ENCODE results near the gene GALNT8. TPM values are rescaled to one million over a fixed set of nuclear protein-coding genes. Genes with fewer than 3 reads are reported as not detected.
"Not testable (repeated sequence)": the region's sequence is repeated elsewhere in the genome, so short reads cannot be mapped to it uniquely, and the experiment has no call there.

The GALNT8 gene
- total RNA-seq, 2 experiments from 2014 or later: 0.97 to 1.3 TPM

DNA sequence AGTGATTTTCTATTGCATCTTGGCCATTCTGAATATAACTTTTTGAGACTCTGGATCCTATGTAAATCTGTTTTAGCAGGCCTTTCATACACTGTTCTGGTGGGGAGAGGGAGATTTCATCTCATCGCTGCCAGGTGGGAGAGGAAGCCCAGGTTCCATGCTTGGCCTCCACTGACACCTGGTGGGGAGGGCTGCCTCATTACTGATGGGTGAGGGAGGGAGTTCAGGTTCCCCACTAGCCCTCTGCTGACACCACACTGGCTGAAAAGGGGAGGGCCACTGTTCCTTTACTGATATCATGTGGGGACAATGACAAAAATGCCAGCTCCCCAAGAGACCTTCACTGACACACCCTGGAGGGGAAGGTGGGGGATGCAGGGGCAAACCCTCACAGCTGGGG lies 2.4 kb upstream of the GALNT8 start:
- intact Hi-C loops (cut with micrococcal nuclease): no loop called here
- Mint-ChIP-seq H3K36me3 (no peaks in the 10 kb centered on the region), H3K27me3 (peaks cover 20% of the 10 kb centered on the region), H3K4me3 (no peak overlapping the region), H3K27ac (no peak overlapping the region), H3K4me1 (ENCODE audit: low read depth) (no peaks in the 10 kb centered on the region), H3K9me3 (no peaks in the 10 kb centered on the region)
- ChIA-PET POLR2A (no interaction called here), CTCF (no interaction called here)
- no peak for DNase-seq

DNA sequence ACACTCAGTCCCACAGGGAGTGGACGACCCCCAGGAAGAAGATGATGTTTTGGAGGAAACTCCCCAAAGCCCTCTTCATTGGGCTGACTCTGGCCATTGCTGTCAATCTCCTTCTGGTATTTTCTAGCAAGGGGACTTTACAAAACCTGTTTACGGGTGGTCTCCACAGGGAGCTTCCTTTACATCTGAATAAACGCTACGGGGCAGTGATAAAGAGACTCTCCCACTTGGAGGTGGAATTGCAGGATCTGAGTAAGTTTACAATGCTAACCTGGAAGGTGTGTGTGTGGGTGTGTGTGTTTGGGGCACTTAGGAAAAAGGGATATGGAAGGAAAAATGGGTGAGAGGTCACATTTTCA lies 416 bp downstream of the GALNT8 start:
- CTCF ChIA-PET: no interaction called here
- Mint-ChIP-seq H3K4me3 (no peak overlapping the region), H3K27ac (no peak overlapping the region), H3K27me3 (peaks cover 18% of the 10 kb centered on the region), H3K9me3 (no peaks in the 10 kb centered on the region), H3K4me1 (ENCODE audit: low read depth) (no peaks in the 10 kb centered on the region), H3K36me3 (no peaks in the 10 kb centered on the region)
- intact Hi-C loops (cut with micrococcal nuclease): no loop called here
- DNase-seq: no peak
- POLR2A ChIA-PET: no interaction called here

DNA sequence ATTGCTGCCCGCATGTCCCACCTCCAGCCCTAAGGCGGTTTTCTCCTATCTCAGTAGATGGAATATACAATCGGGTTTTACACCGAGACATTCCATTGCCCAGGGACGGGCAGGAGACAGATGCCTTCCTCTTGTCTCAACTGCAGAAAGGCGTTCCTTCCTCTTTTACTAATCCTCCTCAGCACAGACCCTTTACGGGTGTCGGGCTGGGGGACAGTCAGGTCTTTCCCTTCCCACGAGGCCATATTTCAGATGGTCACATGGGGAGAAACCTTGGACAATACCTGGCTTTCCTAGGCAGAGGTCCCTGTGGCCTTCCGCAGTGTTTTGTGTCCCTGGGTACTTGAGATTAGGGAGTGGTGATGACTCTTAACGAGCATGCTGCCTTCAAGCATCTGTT lies 1.4 kb downstream of the GALNT8 start:
- H3K4me3 Mint-ChIP-seq; CTCF ChIA-PET; H3K36me3 Mint-ChIP-seq; DNase-seq; H3K4me1 Mint-ChIP-seq (ENCODE audit: low read depth); intact Hi-C loops (cut with micrococcal nuclease); H3K27ac Mint-ChIP-seq; H3K9me3 Mint-ChIP-seq; POLR2A ChIA-PET: not testable (repeated sequence)
- H3K27me3 Mint-ChIP-seq: peaks cover 18% of the 10 kb centered on the region

DNA sequence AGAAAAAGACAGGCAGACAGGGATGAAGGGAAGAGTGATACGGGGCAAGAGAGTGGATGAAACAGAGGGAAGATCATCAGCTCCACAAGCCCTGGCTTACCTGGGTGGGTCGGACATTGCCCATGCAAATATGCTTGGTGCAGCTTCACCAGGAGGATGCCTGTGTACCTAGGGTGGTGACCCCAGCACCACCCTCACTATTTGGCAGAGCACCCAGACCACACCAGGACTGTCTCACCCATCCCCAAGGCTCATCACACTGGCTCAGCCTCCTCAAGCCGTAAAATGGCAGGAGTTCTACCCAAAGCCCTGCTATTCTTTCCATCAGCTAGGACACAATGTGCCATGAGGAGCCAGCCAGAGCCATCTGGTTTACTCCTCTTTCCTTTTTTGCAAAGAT lies 3.0 kb downstream of the GALNT8 start:
- POLR2A ChIA-PET: no interaction called here
- CTCF ChIA-PET: no interaction called here

DNA sequence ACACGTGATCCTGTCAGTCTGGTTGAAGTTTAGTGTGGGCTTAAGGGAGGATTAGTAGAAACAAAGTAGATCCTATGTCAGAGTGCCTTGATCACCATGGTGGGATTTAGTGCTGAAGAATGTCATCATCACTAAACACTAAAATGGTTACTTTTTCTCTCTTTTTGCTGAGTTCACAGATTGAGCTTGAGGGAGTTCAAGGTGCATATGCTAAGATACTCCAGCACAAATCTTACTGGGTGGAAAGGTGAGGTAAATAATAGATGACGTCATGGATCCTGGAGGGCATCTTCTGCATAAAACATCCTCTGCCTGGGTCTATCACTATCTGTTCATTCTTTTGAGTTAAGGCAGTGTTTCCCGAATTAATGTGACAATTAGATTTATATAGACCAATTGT lies 4.9 kb downstream of the GALNT8 start:
- H3K27ac Mint-ChIP-seq: no peak overlapping the region
- no peaks in the 10 kb centered on the region for H3K9me3 Mint-ChIP-seq
- H3K4me3 Mint-ChIP-seq: no peak overlapping the region
- intact Hi-C loops (cut with micrococcal nuclease): no loop called here
- no peaks in the 10 kb centered on the region for H3K36me3 Mint-ChIP-seq
- ChIA-PET POLR2A (no interaction called here), CTCF (no interaction called here)
- peaks cover 14% of the 10 kb centered on the region for H3K27me3 Mint-ChIP-seq
- no peak for DNase-seq
- no peaks in the 10 kb centered on the region for H3K4me1 Mint-ChIP-seq (ENCODE audit: low read depth)

More for the DNA sequence above, 3.0 kb downstream of the GALNT8 start:
- H3K27me3 Mint-ChIP-seq: peaks cover 18% of the 10 kb centered on the region
- DNase-seq: no peak
- no peak overlapping the region for H3K27ac Mint-ChIP-seq
- no peaks in the 10 kb centered on the region for H3K36me3 Mint-ChIP-seq
- no peaks in the 10 kb centered on the region for H3K9me3 Mint-ChIP-seq
- H3K4me3 Mint-ChIP-seq: no peak overlapping the region
- H3K4me1 Mint-ChIP-seq (ENCODE audit: low read depth): no peaks in the 10 kb centered on the region
- intact Hi-C loops (cut with micrococcal nuclease): no loop called here

DNA sequence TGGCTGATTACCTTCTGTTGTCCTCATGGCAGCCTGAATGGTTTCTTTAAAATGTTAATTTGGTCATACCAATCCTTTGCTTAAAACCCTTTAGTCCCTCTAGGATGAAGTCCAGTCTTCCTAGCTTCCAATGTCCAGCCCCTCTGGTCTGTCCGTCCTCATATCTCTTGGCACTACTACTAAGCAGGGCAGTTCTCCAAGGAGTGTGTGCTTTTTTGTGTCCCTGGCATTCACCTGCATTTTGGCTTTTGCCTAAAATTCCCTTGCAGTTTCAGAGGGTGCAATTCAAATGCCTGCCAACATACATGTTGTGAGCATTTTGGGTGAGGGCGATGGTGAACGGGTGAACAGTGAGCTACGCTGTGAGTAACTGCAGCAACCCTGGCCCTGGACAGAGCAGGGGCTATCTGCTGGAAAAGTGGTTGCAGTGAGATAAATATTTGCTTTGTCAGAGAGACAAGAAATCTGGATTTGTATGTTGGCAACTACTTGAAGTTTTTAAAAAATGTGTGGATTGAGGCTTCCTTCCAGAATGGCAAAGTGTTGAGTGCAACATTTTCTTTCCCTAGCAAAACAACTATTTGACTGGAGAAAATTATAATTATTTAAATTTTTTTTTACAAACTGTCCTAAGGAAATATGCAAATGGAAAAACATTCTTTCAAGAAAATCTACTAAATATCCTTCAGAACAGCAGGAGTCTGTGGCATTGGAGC lies 14.6 kb downstream of the GALNT8 start:
- Mint-ChIP-seq H3K4me1 (ENCODE audit: low read depth) (no peaks in the 10 kb centered on the region), H3K4me3 (no peak overlapping the region), H3K36me3 (no peaks in the 10 kb centered on the region), H3K27ac (no peak overlapping the region), H3K27me3 (peaks cover 6% of the 10 kb centered on the region), H3K9me3 (no peaks in the 10 kb centered on the region)
- POLR2A ChIA-PET: no interaction called here
- intact Hi-C loops (cut with micrococcal nuclease): no loop called here
- no peak for DNase-seq
- CTCF ChIA-PET: no interaction called here

DNA sequence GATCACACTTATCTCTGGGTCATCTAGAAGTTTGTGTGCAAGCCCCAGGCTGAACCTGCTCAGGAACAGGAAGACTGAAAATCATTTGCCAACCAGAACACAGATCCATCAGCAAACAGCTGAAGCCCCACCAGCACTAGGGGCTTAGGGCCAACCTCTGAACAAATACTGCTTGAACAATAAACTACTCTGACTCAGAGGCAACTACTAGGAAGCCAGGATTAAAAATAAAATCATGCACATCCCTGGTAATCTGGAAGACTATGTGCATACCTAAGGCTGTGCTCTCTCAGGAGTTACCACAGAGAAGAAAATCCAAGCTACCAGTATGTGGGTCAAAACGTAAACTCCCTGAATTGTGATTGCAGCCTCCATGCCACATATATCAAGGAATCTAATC lies 15.9 kb downstream of the GALNT8 start:
- ChIA-PET POLR2A (no interaction called here), CTCF (no interaction called here)
- H3K27ac Mint-ChIP-seq: no peak overlapping the region
- DNase-seq: no peak
- H3K4me3 Mint-ChIP-seq: no peak overlapping the region
- intact Hi-C loops (cut with micrococcal nuclease): no loop called here
- no peaks in the 10 kb centered on the region for H3K4me1 Mint-ChIP-seq (ENCODE audit: low read depth)
- H3K27me3 Mint-ChIP-seq: peaks cover 6% of the 10 kb centered on the region
- H3K36me3 Mint-ChIP-seq: no peaks in the 10 kb centered on the region
- H3K9me3 Mint-ChIP-seq: no peaks in the 10 kb centered on the region

DNA sequence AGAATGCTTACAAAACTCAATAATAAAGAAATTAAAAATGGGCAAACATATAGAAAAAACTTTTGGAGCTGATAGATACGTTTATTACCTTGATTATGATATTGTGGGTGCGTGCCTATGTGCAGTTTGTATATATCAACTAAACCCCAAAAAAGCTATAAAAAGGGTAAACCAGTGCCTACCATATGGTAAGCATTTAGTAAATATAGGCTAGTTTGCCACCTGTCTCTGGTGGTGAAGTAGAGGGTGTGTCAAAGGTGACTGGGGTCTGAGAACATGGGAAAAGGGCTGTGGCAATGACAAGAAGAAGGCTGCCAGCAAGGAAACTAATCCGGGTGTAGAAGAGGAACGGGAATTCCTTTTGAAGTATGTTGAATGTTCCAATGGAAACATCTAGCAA lies 18.3 kb downstream of the GALNT8 start:
- H3K4me1 Mint-ChIP-seq (ENCODE audit: low read depth): no peaks in the 10 kb centered on the region

DNA sequence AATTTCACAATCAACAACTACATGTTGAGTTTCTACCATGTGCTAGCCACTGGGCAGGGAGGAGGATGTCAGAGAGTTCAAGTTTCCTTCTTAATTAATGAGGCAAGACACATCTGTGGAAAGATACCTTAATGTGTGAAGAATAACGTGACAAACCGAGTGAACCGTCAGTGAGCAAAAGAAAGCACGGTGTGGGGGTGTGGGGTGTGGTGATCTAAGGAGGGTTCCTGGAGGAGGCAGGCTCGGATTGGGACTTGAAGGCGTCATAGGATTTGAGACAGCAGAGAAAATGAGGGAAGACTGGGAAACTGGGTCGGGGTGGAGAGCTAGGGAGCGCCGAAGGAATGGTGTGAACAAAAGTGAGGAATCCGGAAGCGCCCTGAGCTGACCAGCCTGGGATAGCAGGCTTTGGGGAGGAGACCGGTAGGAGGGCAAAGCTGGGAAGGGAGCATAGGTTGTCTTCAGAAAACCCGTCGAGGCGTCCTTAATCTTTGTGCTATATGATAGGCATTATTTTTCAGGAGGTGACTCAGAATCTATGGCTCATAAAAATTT lies 22.3 kb downstream of the GALNT8 start:
- H3K4me1 Mint-ChIP-seq (ENCODE audit: low read depth): no peaks in the 10 kb centered on the region
- intact Hi-C loops (cut with micrococcal nuclease): no loop called here
- H3K4me3 Mint-ChIP-seq: no peak overlapping the region
- DNase-seq: no peak
- CTCF ChIA-PET: no interaction called here
- no peak overlapping the region for H3K27ac Mint-ChIP-seq
- POLR2A ChIA-PET: no interaction called here
- H3K27me3 Mint-ChIP-seq: peaks cover 6% of the 10 kb centered on the region
- no peaks in the 10 kb centered on the region for H3K9me3 Mint-ChIP-seq
- no peaks in the 10 kb centered on the region for H3K36me3 Mint-ChIP-seq

More for the DNA sequence above, 18.3 kb downstream of the GALNT8 start:
- H3K27me3 Mint-ChIP-seq: peaks cover 7% of the 10 kb centered on the region
- CTCF ChIA-PET: no interaction called here
- H3K27ac Mint-ChIP-seq: no peak overlapping the region
- H3K9me3 Mint-ChIP-seq: no peaks in the 10 kb centered on the region
- no peak for DNase-seq
- no peaks in the 10 kb centered on the region for H3K36me3 Mint-ChIP-seq
- H3K4me3 Mint-ChIP-seq: no peak overlapping the region
- intact Hi-C loops (cut with micrococcal nuclease): no loop called here
- POLR2A ChIA-PET: no interaction called here

DNA sequence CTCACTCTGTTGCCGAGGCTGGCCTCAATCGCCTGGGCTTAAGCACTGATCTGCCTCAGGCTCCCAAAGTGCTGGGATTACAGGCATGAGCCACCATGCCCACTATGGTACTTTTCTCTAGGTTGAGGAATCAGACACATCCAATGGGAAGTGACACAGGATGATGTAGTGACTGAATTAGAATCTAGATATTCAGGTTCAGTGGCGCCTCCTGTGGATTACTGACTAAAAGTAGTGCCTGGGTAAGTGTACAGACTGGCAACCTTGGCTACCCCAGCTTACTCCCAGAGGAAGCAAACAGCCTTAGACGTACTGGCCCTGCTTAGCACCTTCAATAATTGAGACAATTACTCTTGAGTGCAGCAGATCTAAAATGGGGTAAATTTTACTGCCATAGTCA lies 22.8 kb downstream of the GALNT8 start:
- Mint-ChIP-seq H3K27me3 (peaks cover 4% of the 10 kb centered on the region), H3K27ac (no peak overlapping the region), H3K36me3 (no peaks in the 10 kb centered on the region), H3K4me3 (no peak overlapping the region), H3K9me3 (no peaks in the 10 kb centered on the region), H3K4me1 (ENCODE audit: low read depth) (no peaks in the 10 kb centered on the region)
- ChIA-PET POLR2A (no interaction called here), CTCF (no interaction called here)
- DNase-seq: no peak
- intact Hi-C loops (cut with micrococcal nuclease): no loop called here

DNA sequence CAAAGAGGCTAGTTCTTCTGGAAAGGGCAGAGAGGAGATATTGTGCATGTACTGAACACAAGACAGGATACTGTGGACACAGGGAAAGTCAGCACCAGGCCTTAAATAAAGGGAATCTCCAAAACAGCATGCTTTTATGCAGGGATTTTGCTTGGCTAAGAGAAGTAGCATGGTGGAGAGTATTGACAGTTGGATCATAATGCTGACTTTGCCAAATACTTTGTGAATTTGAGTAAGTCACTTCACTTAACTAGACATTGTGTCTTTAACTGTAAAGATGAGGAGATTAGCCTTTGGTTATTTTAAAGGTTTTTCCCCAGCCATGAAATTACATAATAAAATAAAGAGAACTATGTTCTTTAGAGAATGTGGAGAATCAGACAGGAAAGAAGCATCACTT lies 24.5 kb downstream of the GALNT8 start:
- intact Hi-C loops (cut with micrococcal nuclease): no loop called here
- H3K4me1 Mint-ChIP-seq (ENCODE audit: low read depth): no peaks in the 10 kb centered on the region
- H3K36me3 Mint-ChIP-seq: no peaks in the 10 kb centered on the region
- CTCF ChIA-PET: no interaction called here
- no peak for DNase-seq
- POLR2A ChIA-PET: no interaction called here
- no peak overlapping the region for H3K4me3 Mint-ChIP-seq
- peaks cover 2% of the 10 kb centered on the region for H3K27me3 Mint-ChIP-seq
- H3K27ac Mint-ChIP-seq: no peak overlapping the region
- peaks cover 2% of the 10 kb centered on the region for H3K9me3 Mint-ChIP-seq

DNA sequence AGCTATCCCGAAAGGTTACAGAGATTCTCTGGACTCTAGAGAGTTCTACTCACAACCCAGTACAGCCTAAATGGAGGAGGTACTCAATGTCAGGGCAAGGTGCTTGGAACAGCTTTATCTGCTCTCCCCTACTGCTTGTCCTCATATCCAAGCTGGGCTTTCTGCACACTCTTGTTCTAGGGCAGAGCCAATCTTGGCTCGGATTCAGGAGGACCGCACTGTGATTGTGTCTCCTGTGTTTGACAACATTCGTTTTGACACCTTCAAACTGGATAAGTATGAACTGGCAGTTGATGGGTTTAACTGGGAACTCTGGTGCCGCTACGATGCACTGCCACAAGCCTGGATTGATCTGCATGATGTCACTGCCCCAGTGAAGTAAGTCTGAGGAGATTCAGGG lies 25.0 kb downstream of the GALNT8 start:
- CTCF ChIA-PET: interaction anchor here (1.0 kb wide), 1 partner anchor 12 kb away, joined by 3 read pairs; no protein-coding TSS in a partner anchor
- Mint-ChIP-seq H3K4me1 (ENCODE audit: low read depth) (no peaks in the 10 kb centered on the region), H3K27me3 (peaks cover 2% of the 10 kb centered on the region), H3K27ac (no peak overlapping the region), H3K4me3 (no peak overlapping the region), H3K36me3 (peaks cover under 1% of the 10 kb centered on the region), H3K9me3 (peaks cover 2% of the 10 kb centered on the region)
- intact Hi-C loops (cut with micrococcal nuclease): no loop called here
- no peak for DNase-seq
- POLR2A ChIA-PET: no interaction called here

DNA sequence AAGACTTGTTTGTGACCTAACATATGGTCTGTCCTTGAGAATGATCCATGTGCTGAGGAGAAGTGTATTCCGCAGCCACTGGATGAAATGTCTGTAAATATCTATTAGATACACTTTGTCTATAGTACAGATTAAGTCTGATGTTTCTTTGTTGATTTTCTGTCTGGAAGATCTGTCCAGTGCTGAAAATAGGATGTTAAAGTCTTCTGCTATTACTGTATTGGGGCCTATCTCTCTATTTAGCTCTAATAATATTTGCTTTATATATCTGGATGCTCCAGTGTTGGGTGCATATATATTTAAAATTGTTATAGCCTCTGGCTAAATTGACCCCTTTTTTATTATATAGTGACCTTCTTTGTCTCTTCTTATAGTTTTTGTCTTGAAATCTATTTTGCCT lies 31.5 kb downstream of the GALNT8 start:
- H3K27me3 Mint-ChIP-seq; H3K4me3 Mint-ChIP-seq; H3K27ac Mint-ChIP-seq; H3K36me3 Mint-ChIP-seq; H3K9me3 Mint-ChIP-seq; H3K4me1 Mint-ChIP-seq (ENCODE audit: low read depth); CTCF ChIA-PET; POLR2A ChIA-PET; DNase-seq: not testable (repeated sequence)
- intact Hi-C loops (cut with micrococcal nuclease): loop anchor here (10.0 kb wide), 2 partner anchors 327 to 397 kb away; no protein-coding TSS in a partner anchor
